RCC 7860 (cell line): ENCODE results near the gene NAPA.
A peak's percentile ranks its signal among the peaks of the same experiment; 100 is the strongest.

Source experiments
- DNase-seq: peaks from one replicate; pipeline ENCODE4 v3.0.0-alpha.2; 2015; ENCODE audit warnings: low spot score
- FAIRE-seq: peaks from 2 replicates; lab custom pipeline; 2012; peaks lifted over from hg19 to GRCh38; lab: Jason Lieb, UNC

NAPA gene

DNA sequence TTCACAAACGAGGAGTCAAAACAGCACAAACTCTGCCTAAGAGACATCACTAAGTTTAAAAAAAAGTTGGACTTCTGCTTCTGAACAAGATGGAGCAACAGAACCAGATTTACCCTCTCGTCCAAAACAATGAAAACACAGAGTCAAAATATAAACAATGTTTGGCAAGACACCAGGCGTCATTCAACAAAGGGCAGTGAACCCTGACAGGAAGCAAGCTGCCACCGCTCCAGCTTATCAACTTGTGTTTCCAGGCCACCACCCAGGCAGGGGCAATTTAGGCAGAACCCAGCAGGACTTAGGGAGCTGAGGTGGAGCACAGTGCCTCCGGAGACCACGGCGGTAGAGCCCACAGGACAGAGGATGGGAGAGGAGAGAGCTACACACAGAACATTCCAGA lies 8.6 kb upstream of the NAPA start:
- no peak for FAIRE-seq

DNA sequence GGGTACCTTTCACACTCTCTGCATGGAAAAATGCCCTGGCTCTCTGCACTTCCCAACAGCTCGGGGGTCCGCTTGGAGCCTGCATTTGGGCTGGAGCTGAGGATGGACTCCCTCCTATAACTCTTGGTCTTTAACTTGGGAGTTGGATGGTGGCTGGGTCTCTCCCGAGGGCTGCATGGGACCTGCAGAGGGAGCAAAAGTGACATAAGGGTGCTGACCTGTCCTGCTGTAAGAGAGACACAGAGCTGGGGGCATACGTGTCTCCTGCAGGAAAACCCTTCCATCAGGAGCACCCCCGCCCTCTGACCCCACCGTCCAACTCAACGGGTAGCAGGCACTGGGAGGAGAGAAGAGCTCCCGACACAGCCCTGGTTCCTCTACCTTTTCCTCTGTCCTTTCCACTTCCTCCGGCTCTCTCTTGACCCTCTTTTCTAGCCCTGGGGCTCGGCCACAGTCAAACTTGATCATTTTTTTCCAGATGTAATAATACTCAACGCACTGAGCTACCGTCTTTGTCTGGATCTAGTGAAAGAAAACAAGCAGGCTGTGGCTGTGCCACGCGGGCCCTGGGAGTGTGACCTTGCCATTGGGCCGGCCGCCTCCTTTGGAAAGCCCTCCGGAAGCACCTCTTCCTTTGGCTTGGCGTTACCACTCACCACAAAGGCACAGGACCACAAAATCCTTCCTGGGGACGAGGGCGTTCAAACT lies 6.8 kb upstream of the NAPA start:
- DNase-seq (no peak), FAIRE-seq (no peak)

More for the DNA sequence above, 8.6 kb upstream of the NAPA start:
- DNase-seq: no peak

DNA sequence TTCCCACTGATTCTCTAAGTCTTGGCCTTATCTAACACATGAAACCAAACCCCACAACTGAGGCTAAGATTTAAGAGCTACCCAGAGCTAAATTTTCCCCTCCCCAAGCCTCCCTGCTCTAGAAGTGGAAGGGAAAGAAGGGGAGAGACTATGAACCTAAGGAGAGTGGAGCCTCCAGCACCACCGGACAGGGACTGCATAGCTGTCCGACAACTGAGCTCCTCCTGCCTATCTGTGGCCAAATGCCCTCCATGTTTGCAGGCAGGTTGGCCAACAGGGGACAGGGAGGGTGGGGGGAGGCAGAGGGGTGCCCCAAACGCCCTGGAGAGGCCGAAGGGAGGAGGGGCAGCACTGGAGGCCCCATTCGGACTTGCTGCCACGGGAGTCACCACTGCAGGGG lies 6.0 kb upstream of the NAPA start:
- no peak for FAIRE-seq
- DNase-seq: no peak

DNA sequence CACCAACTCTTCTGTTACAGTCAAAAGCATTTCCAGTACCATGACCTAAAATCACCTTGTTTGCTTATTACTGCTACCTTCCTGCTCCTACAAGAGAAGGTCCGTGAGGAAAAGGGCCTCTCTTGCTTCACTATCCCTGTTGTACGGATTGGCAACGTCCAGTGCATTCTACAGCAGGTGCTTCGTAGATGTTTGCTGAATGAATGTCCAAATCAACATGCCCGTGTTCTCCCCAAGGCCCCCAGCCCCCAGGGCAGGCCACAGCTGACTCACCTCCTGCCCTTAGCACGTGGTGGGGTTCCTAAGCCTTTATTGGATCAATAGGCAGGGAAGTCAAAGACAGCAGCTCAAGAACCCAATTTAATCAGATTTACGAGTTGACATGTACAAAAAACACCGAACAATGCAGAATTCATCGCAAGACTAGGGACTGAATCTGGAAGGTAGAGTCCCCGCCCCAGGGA lies 5.5 kb upstream of the NAPA start:
- FAIRE-seq: no peak
- DNase-seq: no peak

DNA sequence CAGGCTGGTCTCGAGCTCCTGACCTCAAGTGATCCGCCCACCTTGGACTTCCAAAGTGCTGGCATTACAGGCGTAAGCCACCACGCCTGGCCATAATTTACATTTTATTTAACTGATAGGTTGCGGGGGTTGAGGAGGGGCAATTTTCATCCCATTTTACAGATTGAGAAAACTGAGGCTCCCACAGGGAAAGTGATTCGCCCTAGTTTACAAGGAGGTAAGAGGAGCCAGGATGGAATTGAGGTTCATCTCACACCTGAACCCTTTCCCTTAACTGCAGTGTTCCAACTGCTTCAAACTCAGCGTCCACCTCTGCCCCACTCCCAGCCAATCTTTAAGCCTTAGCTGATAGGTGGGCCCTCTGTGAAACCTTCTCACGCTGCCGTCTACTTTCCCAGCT lies 4.0 kb upstream of the NAPA start:
- no peak for FAIRE-seq

DNA sequence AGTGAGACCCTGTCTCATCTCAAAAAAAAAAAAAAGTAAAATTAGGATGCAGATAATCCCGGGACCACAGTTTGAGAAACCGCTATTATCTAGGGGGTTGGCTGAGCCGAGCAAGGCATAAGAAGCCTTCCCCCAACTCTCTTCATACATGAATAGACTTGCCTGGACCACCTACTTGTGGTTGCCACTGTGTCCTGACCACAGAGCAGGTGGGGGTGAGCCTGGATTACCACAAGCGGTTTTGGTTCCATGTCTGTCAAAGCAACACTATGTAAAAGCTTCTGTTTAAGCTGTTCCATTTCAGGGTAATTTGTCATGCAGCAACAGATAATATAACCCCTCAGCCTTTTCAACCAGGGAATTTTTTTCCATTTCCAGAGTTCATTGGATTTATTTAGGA lies 3.3 kb upstream of the NAPA start:
- no peak for DNase-seq
- no peak for FAIRE-seq

More for the DNA sequence above, 4.0 kb upstream of the NAPA start:
- no peak for DNase-seq

DNA sequence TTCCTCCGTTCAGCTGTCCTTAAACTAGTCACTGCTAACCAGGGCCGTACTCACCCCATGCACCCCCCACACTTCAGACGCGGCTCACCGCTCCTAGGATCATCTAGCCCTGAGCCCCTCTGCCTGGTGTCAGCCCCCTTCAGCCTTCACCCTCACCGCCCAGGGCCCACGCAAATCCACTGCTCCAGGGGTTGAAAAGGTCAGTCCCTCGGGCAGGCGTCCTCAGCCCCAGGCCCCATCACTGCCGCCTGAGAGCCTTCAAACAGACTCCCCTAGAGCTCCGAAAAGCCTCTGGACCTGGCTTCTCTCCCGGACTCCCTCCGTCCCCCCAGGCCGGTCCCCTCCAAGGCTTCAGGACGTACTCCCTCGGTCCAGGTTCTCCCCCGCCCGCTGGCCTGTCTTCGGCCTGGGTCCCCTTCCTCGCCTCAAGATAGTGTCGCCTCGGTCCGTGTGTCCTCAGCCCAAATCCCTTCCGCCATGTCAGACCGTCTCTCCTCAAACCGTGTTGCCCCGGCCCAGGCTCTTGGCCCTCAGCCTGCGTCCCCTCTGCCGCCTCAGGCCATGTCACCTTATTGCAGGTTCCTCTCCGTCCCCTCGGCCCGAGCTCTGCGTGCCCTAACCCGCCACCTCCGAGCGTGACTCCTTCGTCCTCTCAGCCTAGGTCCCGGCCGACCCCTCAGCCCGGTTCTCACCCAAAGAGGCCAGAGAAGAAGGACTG lies 553 bp downstream of the NAPA start:
- DNase-seq (no peak), FAIRE-seq (no peak)

DNA sequence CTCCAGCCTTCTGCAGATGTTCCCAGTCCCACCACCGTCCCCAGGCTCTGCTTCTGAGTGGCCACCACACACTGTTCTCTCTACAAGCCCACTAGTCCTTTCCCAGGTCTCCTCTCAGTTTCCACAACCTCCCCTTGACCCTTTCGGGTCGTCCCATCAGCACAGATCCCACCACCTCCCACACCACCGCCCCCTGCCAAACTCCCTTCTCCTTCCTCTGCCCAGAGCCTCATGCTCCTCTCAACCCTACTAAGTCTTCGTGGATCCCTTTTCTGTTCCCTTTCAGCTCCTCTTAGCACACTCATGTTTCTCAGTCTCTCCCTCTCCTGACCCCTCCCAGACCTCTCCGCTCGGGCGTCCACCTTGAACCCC lies 1.9 kb downstream of the NAPA start:
- no peak for FAIRE-seq

DNA sequence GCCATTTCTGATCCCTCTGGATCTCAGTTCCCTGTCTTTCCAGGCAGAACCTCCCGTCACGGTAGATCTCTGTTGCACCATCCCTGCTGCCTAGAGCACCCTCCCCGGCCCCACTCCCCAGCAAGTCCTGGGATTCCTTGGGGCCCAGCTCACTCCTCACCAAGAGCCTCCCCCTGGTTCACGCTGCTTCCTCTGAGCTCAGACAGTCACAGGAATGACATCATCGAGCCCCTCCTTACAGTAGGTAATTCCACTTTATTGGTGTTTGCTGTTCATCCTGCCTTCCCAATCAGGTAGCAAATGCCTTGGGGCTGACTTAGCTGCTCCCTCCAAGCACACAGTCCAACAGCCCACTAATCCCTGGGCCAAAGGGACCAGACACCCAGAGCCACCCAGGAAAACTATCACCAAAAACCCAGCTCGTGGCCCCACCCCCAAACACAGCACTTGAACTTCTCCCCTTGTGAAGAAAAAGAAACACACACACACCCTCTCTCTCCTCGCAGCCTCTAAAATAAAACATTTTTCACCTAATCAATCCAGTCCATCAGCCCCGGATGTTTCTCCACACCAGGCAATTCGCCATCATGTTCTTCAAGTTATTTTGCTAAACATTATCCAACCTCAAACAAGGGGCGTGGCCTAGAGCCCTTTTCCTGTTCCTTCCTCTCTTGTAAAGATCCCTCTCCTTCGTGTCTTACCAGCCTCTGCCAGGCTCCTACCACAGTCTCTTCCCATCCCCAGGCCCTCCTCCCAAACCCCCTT lies 2.5 kb downstream of the NAPA start:
- peak; percentile 30 for DNase-seq
- no peak for FAIRE-seq

More for the DNA sequence above, 1.9 kb downstream of the NAPA start:
- no peak for DNase-seq

DNA sequence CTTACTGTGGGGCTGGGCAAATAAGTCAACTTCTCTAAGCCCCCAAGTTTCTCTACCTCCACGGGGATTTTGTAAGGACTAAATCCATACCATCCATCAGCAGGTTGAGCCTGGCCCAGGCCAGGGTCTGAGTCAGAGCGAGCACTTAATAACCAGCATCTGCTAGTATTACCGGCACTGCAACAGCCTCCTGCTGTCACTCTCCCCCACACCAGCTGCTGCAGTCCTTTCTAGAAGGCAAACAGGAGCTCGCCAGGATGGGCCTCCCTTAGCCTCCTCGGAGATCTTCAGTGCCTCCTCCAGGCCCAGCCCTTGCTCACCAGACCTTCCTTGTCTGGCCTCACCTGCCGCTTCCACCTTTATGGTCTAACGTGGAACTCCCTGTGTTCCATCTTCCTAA lies 3.2 kb downstream of the NAPA start:
- FAIRE-seq: no peak
- DNase-seq: no peak

DNA sequence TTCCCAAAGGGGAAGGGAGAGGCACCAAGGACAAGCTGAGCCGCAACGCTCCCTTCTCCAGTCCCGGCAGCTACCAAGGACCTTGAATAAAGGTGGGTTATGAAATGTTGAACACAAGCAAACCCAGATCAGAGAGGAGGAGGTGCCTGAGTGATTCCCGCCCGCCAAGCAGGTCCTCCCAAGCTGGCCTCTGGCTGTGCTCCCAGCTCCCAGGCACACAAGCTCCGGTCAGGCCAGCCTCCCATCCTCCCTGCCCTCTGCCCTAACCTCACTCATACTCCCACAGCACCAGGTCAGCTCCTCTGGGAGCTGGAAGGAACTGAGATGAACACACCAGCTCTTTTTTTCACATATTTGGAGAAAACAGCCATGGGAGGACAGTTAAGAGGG lies 3.7 kb downstream of the NAPA start:
- FAIRE-seq (no peak), DNase-seq (no peak)

DNA sequence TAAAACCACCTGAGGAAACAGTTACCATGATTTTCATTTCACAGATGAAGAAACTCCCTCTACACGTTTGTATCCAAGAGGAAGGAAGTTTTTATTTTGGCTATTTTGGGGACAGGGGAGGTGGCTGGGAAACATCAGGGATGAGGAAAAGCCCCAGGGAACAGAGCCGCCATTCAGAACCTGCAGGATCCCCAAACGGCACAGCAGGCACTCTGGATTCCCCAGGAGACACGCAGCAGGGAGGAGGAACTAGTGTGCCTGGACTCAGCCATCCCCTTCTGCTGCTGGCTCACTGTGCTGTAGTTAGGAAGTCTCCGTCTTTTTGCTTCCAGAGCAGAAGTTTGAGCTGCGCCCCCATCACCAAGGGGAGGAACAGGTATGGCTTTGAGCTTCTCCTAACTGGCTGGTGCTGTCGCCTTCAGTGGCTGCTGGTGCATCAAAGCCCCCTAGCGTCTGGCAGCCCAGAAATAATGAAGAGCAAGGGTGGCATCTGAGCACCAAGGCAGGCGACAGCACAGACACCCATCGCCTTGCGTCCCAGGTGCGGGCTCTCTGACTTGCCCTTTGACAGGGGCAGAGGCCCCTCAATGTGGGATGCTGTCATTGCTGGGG lies 4.2 kb downstream of the NAPA start:
- no peak for FAIRE-seq
- DNase-seq: no peak

DNA sequence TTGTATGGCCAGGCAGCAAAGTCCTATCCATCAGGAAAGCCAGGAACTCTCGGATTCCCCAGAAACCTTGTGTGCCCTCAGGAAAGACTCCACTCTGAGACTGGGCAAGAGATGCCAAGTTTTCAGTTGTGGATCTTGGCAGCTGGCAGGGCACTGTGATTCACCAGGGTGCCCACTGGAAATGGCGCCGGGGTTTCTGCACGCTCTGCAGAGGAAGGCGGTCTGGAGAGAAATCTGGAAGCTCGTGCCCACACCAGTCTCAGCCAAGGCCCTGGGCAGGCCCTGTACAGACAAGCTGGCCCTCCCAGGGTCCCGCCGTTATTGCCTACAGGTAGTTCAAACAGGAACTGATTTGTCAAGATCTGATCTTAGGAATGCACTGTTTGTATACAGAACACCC lies 4.9 kb downstream of the NAPA start:
- FAIRE-seq: no peak
- no peak for DNase-seq

DNA sequence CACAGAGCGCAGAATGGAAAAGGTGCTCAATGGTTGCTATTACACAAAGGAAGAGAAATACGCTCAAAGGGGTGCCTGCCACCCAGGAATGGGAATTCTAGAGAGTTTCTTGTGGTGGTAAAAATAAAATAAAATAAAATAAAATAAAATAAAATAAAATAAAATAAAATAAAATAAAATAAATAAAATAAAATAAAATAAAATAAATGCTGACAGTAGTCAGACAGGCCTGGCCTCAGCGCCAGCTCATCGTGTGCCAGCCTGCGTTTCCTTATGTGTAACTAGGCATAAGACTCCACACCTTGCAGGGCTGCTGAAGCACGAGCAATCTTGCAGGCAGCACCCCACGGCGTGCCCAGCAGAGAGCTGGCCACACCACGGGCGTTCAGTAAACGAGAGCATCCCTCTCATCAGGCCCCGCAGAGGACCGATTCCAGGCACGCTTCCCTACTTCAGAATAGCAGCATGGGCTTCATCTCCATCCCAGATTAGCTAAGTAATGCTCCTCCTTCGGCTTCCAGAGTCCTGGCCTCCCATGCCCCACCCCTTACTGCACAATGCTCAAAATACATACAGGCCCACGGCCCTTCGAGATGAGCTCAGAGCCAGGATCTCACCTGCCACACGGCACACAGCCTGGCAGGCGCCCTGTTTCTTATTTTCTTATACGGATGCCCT lies 5.6 kb downstream of the NAPA start:
- FAIRE-seq (no peak), DNase-seq (no peak)

DNA sequence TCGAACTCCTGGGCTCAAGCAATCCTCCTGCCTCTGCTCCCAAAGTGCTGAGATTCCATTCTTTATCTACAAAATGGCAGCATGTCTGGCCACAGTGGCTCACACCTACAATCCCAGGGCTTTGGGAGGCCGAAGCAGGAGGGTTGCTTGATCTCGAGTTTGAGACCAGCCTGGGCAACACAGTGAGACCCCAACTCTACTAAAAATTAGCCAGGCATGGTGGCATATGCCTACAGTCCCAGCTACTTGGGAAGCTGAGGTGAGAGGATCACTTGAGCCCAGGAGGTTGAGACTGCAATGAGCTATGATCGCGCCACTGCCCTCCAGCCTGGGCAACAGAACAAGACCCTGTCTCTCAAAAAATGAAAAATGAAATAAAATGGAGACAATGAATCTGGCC lies 6.1 kb downstream of the NAPA start:
- DNase-seq: no peak
- no peak for FAIRE-seq

DNA sequence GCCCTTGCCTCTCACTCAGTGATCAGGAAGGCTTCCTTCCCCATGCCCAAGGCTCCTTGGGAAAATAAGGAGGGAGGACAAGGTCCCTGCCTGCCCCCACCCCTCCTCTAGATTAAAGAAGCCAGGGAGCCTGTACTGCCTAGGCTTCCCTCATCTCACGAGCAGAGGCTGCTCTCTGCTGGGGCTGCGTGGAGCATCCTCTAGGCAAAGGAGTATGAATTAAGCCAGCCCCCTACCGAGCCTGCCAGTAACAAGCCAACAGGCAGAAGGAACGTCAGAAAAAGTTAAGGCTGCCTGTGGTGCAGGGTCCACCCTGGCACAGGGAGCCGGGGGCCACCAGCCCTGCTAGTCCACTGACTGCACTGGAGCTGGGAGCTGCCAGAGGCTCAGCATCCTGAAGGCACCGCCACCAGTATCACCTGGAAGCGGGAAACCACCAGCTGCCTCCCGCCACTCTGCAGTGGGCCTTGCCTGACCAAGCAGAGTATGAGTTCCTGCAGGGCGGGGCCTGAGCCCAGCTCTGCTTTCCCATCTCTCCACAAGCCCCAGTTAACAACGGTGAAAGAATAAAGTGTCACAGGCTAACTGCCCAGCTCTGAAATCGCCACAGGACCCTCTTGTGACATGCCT lies 6.8 kb downstream of the NAPA start:
- DNase-seq: no peak

DNA sequence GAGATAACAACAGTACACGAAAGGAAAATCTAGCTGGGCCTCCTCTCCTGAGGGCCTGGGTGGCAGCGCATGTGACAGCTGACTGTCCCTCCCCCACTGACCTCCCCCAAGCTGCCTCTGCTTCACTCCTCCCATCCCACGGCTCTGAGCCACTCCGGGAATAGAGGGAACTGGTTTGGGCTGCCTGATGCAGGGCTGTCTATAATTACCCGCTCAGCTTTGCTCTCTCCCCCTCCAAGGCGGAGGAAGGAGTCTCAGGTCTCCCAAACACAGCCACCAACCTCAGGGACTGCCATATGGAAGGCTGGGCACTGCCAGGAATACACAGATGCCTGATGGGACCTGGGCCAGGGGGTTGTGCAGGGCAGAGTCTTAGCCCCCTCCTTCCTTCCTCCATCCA lies 7.9 kb downstream of the NAPA start:
- FAIRE-seq: no peak
- DNase-seq: no peak

More for the DNA sequence above, 6.8 kb downstream of the NAPA start:
- no peak for FAIRE-seq

DNA sequence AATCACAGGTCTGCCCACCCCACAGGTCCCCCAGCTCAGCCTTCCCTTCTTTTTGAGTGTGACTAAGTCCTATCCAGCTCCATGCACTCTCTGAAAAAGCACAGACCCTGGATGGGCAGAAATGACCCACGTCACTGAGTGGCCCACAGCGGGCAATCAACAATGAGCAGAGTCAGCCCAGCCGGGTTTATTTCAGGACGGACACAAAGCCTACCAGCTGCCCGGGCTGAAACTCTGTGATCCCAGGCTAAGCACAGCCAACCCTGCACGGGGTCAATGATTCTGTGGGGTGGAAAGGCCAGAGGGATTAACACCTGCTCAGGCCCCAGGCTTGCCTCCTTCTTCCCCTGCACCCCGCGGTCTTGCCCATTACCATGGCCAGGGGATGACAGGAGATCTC lies 8.4 kb downstream of the NAPA start:
- DNase-seq (no peak), FAIRE-seq (no peak)

DNA sequence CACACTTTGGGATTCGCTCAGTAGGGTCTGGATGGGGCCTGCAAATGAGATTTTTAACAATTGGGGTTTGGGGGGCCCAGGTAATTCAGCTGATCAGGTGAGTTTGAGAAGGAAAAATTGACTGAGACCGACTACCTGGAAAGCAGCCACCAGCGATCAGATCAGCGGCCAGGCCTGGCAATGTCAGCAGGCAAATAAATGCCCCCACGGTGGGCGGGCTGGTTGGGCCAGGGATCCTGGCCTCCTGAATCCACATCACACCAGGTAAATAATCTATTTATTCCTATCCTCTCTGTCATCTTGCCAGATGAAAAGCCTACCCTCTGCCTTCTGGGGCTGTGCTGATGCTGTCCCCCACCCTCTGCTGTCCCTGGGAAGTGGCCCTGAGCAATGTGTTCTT lies 9.4 kb downstream of the NAPA start:
- FAIRE-seq (no peak), DNase-seq (no peak)

DNA sequence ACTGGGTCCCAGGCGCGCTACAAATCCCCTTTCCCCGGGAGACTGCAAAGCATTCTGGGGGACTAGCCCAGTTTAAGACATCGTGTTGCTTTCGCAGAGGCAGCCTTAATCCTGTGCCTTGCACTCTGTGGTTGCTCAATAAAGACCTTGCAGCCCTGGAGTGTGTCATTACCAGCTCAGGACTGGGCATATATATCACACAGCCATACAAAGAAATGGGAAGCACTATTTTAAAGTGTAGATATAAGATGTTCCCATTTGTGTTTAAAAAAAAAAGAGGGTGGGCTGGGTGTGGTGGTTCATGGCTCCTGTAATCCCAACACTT lies 11.1 kb downstream of the NAPA start:
- FAIRE-seq: no peak
- DNase-seq: no peak
